GM18909 (cell line): ENCODE data around the gene NFYB.
"Not testable (repeated sequence)": the region's sequence is repeated elsewhere in the genome, so short reads cannot be mapped to it uniquely, and the experiment has no call there.

Source experiments
- ATAC-seq: cut with Tn5 transposase; IDR thresholded peaks from one replicate; pipeline ENCODE4 v1.9.1; 2021; ENCODE audit warnings: mild to moderate bottlenecking; ENCODE audit not compliant: unreplicated experiment, poor library complexity

Gene NFYB

DNA sequence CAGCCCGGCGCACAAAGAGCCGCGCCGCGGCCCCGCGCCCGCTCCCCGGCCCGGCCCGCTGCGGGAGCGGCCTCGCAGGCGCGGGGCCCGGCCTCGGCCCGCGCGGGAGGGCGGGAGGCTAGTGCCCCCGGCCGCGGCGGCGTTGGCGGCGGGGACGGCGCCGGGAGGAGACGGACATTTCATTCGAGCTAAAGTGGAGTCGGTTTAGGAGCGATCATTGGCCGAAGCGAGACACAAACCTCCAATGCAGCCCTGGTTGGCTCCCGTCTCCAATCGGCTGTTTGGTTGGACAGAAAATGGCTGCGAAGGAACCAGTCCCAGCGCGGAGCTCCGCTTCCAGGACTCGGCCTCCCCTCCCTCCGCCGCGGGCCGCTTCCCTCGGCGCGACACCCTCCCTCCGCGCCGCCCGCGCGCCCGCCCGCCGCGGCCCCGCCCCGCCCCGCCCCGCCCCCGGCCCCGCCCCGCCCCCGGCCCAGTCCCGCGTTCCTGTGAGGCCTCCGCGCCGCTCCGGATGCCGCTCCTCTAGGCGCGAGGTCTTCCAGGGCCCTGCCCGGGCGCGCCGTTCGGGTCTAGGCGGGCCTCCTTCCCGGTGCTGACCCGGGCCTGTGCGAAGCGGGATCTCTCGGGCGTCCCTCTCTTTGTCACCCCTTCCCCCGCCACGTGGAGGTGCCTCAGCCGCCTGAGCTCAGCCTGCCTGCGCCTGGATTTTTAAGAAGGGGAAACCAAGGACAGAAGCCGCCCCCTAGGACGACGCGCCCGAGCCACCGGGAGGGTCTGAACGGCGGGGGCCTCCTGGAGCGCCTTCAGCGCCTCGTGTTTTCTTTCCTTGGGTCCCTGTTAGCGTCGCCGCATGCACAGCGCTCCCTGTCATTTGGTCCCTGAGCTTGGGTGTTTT lies at the start of gene NFYB:
TSS of gene NFYB (minus strand) at position 309 of the 895 bp plus-strand sequence. CDS start 2,757 bp downstream, outside the sequence.
- peak; percentile 91 for ATAC-seq

DNA sequence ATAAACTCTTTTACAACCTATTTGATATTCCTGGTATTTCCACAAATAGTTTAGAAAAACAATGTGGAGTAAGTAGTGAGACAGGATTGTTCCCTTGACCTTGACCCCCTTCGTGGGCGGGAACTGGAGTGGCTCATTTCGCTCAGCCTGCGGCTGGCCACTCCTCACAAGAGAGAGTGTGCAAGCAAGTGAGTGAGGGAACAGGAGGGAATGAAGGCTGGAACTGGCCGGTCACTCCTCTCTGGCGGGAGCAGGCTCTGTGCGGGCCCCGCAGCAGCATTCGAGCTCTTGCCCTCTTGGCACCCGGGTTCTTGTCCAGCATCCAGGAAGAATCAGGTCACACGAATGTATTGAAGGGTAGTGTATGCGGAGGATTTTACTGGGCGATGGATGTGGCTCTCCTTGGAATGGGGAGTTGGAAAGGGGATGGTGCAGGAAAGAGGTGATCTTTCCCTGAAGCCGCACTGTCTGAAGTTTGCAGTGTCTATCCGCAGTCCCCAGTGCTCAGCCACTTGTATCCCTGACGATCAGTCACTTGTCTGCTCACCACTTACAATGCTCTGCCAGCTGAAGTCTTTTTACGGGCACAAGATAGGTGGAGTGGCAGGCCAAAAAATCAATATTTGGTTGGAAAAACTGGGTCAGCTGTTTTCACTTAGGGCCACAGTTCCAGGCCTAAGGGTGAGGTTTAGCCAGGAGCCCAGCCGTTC lies 49.6 kb upstream of the NFYB start:
- no peak for ATAC-seq

- no peak for ATAC-seq
Measured at GRCh38 chr12:104183443-104183842, 45.4 kb upstream of the NFYB start.

GRCh38 chr12:104182621-104183378 lies 44.8 kb upstream of the NFYB start:
- no peak for ATAC-seq

GRCh38 chr12:104182144-104182543 lies 44.1 kb upstream of the NFYB start:
- ATAC-seq = no peak

DNA sequence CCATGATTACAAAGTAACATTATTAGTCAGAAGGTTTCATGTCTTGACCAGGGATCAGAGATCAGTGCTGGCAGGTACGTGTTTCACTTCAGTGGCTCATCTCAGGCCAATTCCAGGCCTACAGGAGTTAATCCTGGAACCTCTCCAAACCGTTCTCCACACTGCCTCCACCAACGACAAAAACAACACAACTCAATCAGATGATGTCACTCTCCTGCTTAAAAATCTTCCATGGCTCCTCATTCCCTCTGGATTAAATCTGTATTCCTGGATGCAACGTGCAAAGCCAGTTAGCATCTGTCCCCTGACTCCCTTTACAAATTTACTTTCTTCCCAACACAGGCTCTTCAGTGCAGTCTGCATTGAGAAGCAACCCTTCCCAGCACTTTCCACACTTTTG lies 43.3 kb upstream of the NFYB start:
- ATAC-seq = no peak

DNA sequence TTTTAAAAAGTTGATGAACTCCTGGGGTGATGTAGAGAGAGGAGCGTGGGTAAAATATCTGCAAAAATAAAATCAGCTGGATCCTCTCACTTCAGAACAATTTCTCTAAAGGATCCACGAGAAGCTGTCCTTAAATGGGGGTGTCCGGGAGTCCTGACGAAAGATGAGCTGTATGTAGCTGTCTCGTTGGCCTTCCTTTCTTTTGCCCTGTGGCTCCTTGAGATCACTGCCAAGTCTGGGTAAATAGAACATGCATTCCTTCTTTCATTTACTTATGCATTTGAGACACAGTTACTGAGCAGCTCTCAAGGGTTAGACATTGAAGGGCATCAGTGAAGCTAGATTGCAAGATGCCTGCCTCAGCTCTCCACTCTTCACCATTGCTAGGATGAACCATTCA lies 42.4 kb upstream of the NFYB start:
- ATAC-seq = no peak

- no peak for ATAC-seq
Measured at GRCh38 chr12:104177663-104178501, 39.9 kb upstream of the NFYB start.

DNA sequence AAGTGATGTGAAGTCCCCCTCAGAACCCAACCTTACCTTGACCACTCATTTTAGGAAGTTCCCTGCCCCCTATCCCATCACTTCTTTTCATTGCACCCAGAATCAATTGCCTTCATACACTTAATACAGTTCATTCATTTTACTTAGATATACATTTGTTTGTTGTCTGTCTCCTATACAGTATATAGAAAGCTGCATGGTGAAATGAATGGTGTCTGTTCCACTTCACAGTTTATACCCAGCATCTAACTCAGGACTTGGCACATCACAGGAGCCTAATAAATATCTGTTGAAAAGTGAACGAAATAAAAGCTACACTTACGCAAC lies 39.3 kb upstream of the NFYB start:
- no peak for ATAC-seq

- ATAC-seq = no peak
Measured at GRCh38 chr12:104175726-104176247, 37.8 kb upstream of the NFYB start.

- ATAC-seq = not testable (repeated sequence)
Measured at GRCh38 chr12:104173804-104174203, 35.8 kb upstream of the NFYB start.

GRCh38 chr12:104172570-104172947 lies 34.5 kb upstream of the NFYB start:
- no peak for ATAC-seq

GRCh38 chr12:104171785-104172569 lies 34.0 kb upstream of the NFYB start:
- no peak for ATAC-seq

DNA sequence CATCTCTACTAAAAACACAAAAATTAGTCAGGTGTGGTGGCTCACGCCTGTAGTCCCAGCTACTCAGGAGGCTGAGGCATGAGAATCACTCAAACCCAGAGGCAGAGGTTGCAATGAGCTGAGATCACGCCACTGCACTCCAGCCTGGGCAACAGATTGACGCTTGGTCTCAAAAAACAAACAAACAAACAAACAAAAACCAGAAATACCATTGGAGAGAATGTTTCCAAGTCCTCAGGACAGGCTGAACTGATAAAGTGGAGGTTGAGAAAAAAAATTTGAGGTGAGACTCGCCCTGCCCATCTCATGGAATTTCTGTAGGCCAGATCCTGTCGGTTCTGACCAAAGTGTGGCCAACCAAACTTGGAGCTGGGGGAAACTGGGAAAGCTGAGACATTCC lies 30.6 kb upstream of the NFYB start:
- no peak for ATAC-seq

GRCh38 chr12:104167519-104168458 lies 29.8 kb upstream of the NFYB start:
- ATAC-seq = no peak

DNA sequence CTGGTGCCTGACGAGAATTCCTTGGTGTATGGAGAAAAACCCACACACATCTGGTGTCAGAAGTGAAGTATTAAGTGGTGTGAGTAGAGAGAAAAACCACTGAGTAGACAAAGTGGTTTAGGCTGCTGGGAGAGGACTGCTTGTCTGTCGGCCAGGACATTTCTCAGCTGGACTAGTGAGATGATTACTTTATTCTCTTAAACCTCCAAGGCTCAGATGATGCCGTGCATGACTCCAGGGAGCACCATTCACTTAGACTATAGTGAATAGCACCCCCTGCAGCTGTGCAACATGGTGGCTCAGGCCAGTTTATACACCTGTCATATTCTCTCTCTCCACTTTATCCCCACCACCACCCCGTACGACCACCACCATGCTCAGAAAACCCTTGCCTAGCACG lies 28.5 kb upstream of the NFYB start:
- ATAC-seq = no peak

GRCh38 chr12:104165801-104166200 lies 27.8 kb upstream of the NFYB start:
- ATAC-seq = no peak

GRCh38 chr12:104164634-104165033 lies 26.6 kb upstream of the NFYB start:
- no peak for ATAC-seq
